Midbrain (tissue), 1 donor: ENCODE results near the gene APP.
"Not testable (repeated sequence)": the region's sequence is repeated elsewhere in the genome, so short reads cannot be mapped to it uniquely, and the experiment has no call there.

Source experiments
- DNase-seq: peaks from one replicate; lab custom pipeline; 2025; lab: John Stamatoyannopoulos, UW

Gene APP

GRCh38 chr21:26020510-26020909 is 150.1 kb downstream of the APP start:
- DNase-seq, result no peak

- DNase-seq, result no peak
These were observed 150.5 kb downstream of the APP start for GRCh38 chr21:26020081-26020480.

GRCh38 chr21:26019236-26019635 is 151.3 kb downstream of the APP start:
- DNase-seq, result no peak

GRCh38 chr21:26013970-26014369 is 156.6 kb downstream of the APP start:
- DNase-seq, result no peak

GRCh38 chr21:26012482-26012881 is 158.1 kb downstream of the APP start:
- DNase-seq, result not testable (repeated sequence)

- peak; percentile 42 for DNase-seq
These were observed 159.2 kb downstream of the APP start for GRCh38 chr21:26011292-26011940.

GRCh38 chr21:26007951-26008498 is 162.5 kb downstream of the APP start:
- no peak for DNase-seq

- no peak for DNase-seq
These were observed 165.1 kb downstream of the APP start for GRCh38 chr21:26005464-26005863.

GRCh38 chr21:26003404-26003803 is 167.2 kb downstream of the APP start:
- DNase-seq, result no peak

GRCh38 chr21:26001356-26001755 is 169.2 kb downstream of the APP start:
- DNase-seq, result no peak

- DNase-seq, result no peak
These were observed 170.5 kb downstream of the APP start for GRCh38 chr21:25999921-26000582.

- peak; percentile 83 for DNase-seq
These were observed 172.6 kb downstream of the APP start for GRCh38 chr21:25997788-25998611.

- DNase-seq, result no peak
These were observed 175.3 kb downstream of the APP start for GRCh38 chr21:25995278-25995677.

- DNase-seq, result no peak
These were observed 175.8 kb downstream of the APP start for GRCh38 chr21:25994758-25995163.

GRCh38 chr21:25988738-25989137 is 181.8 kb downstream of the APP start:
- no peak for DNase-seq

- no peak for DNase-seq
These were observed 183.0 kb downstream of the APP start for GRCh38 chr21:25987531-25987930.

GRCh38 chr21:25986928-25987327 is 183.6 kb downstream of the APP start:
- DNase-seq, result no peak

- no peak for DNase-seq
These were observed 184.6 kb downstream of the APP start for GRCh38 chr21:25985990-25986389.

GRCh38 chr21:25984538-25984937 is 186.0 kb downstream of the APP start:
- DNase-seq, result no peak

- no peak for DNase-seq
These were observed 186.8 kb downstream of the APP start for GRCh38 chr21:25983745-25984144.

GRCh38 chr21:25980710-25981109 is 189.9 kb downstream of the APP start:
- DNase-seq, result no peak

GRCh38 chr21:25979845-25980616 is 190.5 kb downstream of the APP start:
- DNase-seq, result no peak
